ENCODE results near the gene EXOC6B. TPM values are rescaled to one million over a fixed set of nuclear protein-coding genes. Genes with fewer than 3 reads are reported as not detected.

Gene EXOC6B
- total RNA-seq, 1 donor from 2014 or later = 24.5 TPM

GRCh38 chr2:72415781-72416475 lies 409.9 kb downstream of the EXOC6B start:
- H3K4me1 ChIP-seq (ENCODE audit: control insufficient read depth in 3 of 3, insufficient read depth in 3 of 3, low read length in 3 of 3) = no peaks in the 10 kb centered on the region
- H3K9me3 ChIP-seq (ENCODE audit: control insufficient read depth in 3 of 3, low read length in 3 of 3) = no peaks in the 10 kb centered on the region
- H3K36me3 ChIP-seq (ENCODE audit: control insufficient read depth in 3 of 3, insufficient read depth in 3 of 3, low read length in 3 of 3) = no peaks in the 10 kb centered on the region
- no peak overlapping the region for H3K27ac ChIP-seq (ENCODE audit: low read depth, low read length)
- no peaks in the 10 kb centered on the region for H3K27me3 ChIP-seq (ENCODE audit: control insufficient read depth in 3 of 3, insufficient read depth in 3 of 3, low read length in 3 of 3)
- no peak overlapping the region for H3K9ac ChIP-seq (ENCODE audit: low read depth in 1 of 3, low read length in 3 of 3)
- no peak overlapping the region for H3K4me3 ChIP-seq (ENCODE audit: low read length in 3 of 3)

- Histone ChIP-seq H3K27ac (ENCODE audit: low read depth, low read length) (no peak overlapping the region), H3K9ac (ENCODE audit: low read depth in 1 of 3, low read length in 3 of 3) (no peak overlapping the region), H3K4me1 (ENCODE audit: control insufficient read depth in 3 of 3, insufficient read depth in 3 of 3, low read length in 3 of 3) (no peaks in the 10 kb centered on the region), H3K4me3 (ENCODE audit: low read length in 3 of 3) (no peak overlapping the region), H3K9me3 (ENCODE audit: control insufficient read depth in 3 of 3, low read length in 3 of 3) (no peaks in the 10 kb centered on the region), H3K36me3 (ENCODE audit: control insufficient read depth in 3 of 3, insufficient read depth in 3 of 3, low read length in 3 of 3) (no peaks in the 10 kb centered on the region), H3K27me3 (ENCODE audit: control insufficient read depth in 3 of 3, insufficient read depth in 3 of 3, low read length in 3 of 3) (no peaks in the 10 kb centered on the region)
Measured at GRCh38 chr2:72415241-72415661, 410.6 kb downstream of the EXOC6B start.

- Histone ChIP-seq H3K27me3 (ENCODE audit: control insufficient read depth in 3 of 3, insufficient read depth in 3 of 3, low read length in 3 of 3) (no peaks in the 10 kb centered on the region), H3K4me3 (ENCODE audit: low read length in 3 of 3) (no peak overlapping the region), H3K27ac (ENCODE audit: low read depth, low read length) (no peak overlapping the region), H3K36me3 (ENCODE audit: control insufficient read depth in 3 of 3, insufficient read depth in 3 of 3, low read length in 3 of 3) (no peaks in the 10 kb centered on the region), H3K9me3 (ENCODE audit: control insufficient read depth in 3 of 3, low read length in 3 of 3) (no peaks in the 10 kb centered on the region), H3K4me1 (ENCODE audit: control insufficient read depth in 3 of 3, insufficient read depth in 3 of 3, low read length in 3 of 3) (no peaks in the 10 kb centered on the region), H3K9ac (ENCODE audit: low read depth in 1 of 3, low read length in 3 of 3) (no peak overlapping the region)
Measured at GRCh38 chr2:72414137-72414760, 411.6 kb downstream of the EXOC6B start.

GRCh38 chr2:72413716-72414115 lies 412.1 kb downstream of the EXOC6B start:
- Histone ChIP-seq H3K9me3 (ENCODE audit: control insufficient read depth in 3 of 3, low read length in 3 of 3) (no peaks in the 10 kb centered on the region), H3K4me3 (ENCODE audit: low read length in 3 of 3) (no peak overlapping the region), H3K27ac (ENCODE audit: low read depth, low read length) (no peak overlapping the region), H3K36me3 (ENCODE audit: control insufficient read depth in 3 of 3, insufficient read depth in 3 of 3, low read length in 3 of 3) (no peaks in the 10 kb centered on the region), H3K27me3 (ENCODE audit: control insufficient read depth in 3 of 3, insufficient read depth in 3 of 3, low read length in 3 of 3) (no peaks in the 10 kb centered on the region), H3K9ac (ENCODE audit: low read depth in 1 of 3, low read length in 3 of 3) (no peak overlapping the region), H3K4me1 (ENCODE audit: control insufficient read depth in 3 of 3, insufficient read depth in 3 of 3, low read length in 3 of 3) (no peaks in the 10 kb centered on the region)

DNA sequence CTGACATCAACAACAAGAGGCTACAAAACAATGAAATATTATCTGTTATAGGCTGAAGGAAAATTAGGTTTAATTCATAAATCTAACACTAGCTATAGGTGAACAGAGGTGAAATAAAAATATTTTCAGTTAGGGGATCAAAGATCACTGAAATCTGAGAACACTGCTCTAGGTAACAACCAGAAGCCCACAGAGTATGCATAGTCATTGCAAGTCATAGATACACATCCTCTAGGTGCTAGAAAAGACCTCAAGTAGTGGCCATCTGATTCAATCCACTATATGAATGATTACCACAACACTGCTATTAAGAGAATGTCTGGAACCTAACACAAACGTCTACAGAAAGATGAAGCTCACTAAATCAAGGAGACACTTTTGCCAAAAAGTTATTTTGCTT lies 413.6 kb downstream of the EXOC6B start:
- Histone ChIP-seq H3K4me3 (ENCODE audit: low read length in 3 of 3) (no peak overlapping the region), H3K27ac (ENCODE audit: low read depth, low read length) (no peak overlapping the region), H3K4me1 (ENCODE audit: control insufficient read depth in 3 of 3, insufficient read depth in 3 of 3, low read length in 3 of 3) (no peaks in the 10 kb centered on the region), H3K9me3 (ENCODE audit: control insufficient read depth in 3 of 3, low read length in 3 of 3) (no peaks in the 10 kb centered on the region), H3K36me3 (ENCODE audit: control insufficient read depth in 3 of 3, insufficient read depth in 3 of 3, low read length in 3 of 3) (no peaks in the 10 kb centered on the region), H3K9ac (ENCODE audit: low read depth in 1 of 3, low read length in 3 of 3) (no peak overlapping the region), H3K27me3 (ENCODE audit: control insufficient read depth in 3 of 3, insufficient read depth in 3 of 3, low read length in 3 of 3) (no peaks in the 10 kb centered on the region)

- no peaks in the 10 kb centered on the region for H3K4me1 ChIP-seq (ENCODE audit: control insufficient read depth in 3 of 3, insufficient read depth in 3 of 3, low read length in 3 of 3)
- H3K27ac ChIP-seq (ENCODE audit: low read depth, low read length) = no peak overlapping the region
- no peaks in the 10 kb centered on the region for H3K36me3 ChIP-seq (ENCODE audit: control insufficient read depth in 3 of 3, insufficient read depth in 3 of 3, low read length in 3 of 3)
- no peaks in the 10 kb centered on the region for H3K27me3 ChIP-seq (ENCODE audit: control insufficient read depth in 3 of 3, insufficient read depth in 3 of 3, low read length in 3 of 3)
- no peak overlapping the region for H3K9ac ChIP-seq (ENCODE audit: low read depth in 1 of 3, low read length in 3 of 3)
- H3K4me3 ChIP-seq (ENCODE audit: low read length in 3 of 3) = no peak overlapping the region
- H3K9me3 ChIP-seq (ENCODE audit: control insufficient read depth in 3 of 3, low read length in 3 of 3) = peaks cover 0 to 7% (median 7%) of the 10 kb centered on the region in 3 donors
Measured at GRCh38 chr2:72399879-72400278, 426.0 kb downstream of the EXOC6B start.

DNA sequence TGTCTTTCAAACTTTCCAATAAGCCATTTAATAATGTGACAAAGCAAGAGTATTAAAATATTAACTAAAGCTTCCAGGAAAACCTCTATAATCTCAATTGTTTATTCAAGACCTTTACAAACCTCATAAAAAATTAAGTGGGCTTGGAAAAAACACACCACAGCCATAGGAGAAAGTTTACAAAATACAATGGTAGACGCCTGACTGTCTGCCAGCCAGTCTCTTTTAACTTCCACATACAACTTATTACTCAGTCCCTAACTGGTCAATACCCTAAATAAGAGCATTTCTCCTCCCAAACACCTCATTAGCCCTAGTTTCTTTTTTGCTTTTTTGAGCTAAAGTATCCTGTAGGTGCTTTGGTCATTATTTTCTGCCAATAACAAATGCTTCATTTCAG lies 430.7 kb downstream of the EXOC6B start:
- no peaks in the 10 kb centered on the region for H3K27me3 ChIP-seq (ENCODE audit: control insufficient read depth in 3 of 3, insufficient read depth in 3 of 3, low read length in 3 of 3)
- H3K9me3 ChIP-seq (ENCODE audit: control insufficient read depth in 3 of 3, low read length in 3 of 3) = peaks cover 0 to 6% (median 5%) of the 10 kb centered on the region in 3 donors
- no peak overlapping the region for H3K9ac ChIP-seq (ENCODE audit: low read depth in 1 of 3, low read length in 3 of 3)

DNA sequence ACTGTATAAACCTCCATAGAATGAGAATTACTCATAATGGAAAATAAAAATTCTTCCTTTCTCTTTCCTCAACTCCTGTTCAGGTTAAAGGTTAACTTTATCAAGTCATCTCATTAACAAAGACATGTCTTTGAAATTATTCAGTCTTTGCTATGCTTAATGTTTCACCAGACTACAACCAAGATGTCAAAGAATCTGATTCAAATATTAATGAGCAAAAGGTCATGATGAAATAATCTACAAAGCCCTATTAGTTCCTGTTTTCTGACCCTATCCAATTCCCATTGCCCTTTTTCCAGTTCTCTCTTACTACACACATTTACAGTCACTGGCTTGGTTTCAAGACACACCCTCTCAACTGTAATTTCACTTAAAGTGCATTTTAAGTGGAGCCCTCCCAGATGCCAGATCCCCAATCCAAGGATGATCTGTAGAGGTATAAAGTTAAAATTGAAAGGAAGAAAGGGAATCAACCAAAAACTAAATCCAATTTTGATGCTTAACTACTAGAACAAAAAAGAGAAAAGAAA lies 431.2 kb downstream of the EXOC6B start:
- Histone ChIP-seq H3K4me3 (ENCODE audit: low read length in 3 of 3) (no peak overlapping the region), H3K9me3 (ENCODE audit: control insufficient read depth in 3 of 3, low read length in 3 of 3) (peaks cover 0 to 2% (median under 1%) of the 10 kb centered on the region in 3 donors), H3K9ac (ENCODE audit: low read depth in 1 of 3, low read length in 3 of 3) (no peak overlapping the region), H3K27ac (ENCODE audit: low read depth, low read length) (no peak overlapping the region), H3K4me1 (ENCODE audit: control insufficient read depth in 3 of 3, insufficient read depth in 3 of 3, low read length in 3 of 3) (no peaks in the 10 kb centered on the region), H3K36me3 (ENCODE audit: control insufficient read depth in 3 of 3, insufficient read depth in 3 of 3, low read length in 3 of 3) (no peaks in the 10 kb centered on the region), H3K27me3 (ENCODE audit: control insufficient read depth in 3 of 3, insufficient read depth in 3 of 3, low read length in 3 of 3) (no peaks in the 10 kb centered on the region)

More for the DNA sequence above, 430.7 kb downstream of the EXOC6B start:
- Histone ChIP-seq H3K36me3 (ENCODE audit: control insufficient read depth in 3 of 3, insufficient read depth in 3 of 3, low read length in 3 of 3) (no peaks in the 10 kb centered on the region), H3K27ac (ENCODE audit: low read depth, low read length) (no peak overlapping the region), H3K4me3 (ENCODE audit: low read length in 3 of 3) (no peak overlapping the region), H3K4me1 (ENCODE audit: control insufficient read depth in 3 of 3, insufficient read depth in 3 of 3, low read length in 3 of 3) (no peaks in the 10 kb centered on the region)

- H3K9ac ChIP-seq (ENCODE audit: low read depth in 1 of 3, low read length in 3 of 3) = no peak overlapping the region
- no peaks in the 10 kb centered on the region for H3K36me3 ChIP-seq (ENCODE audit: control insufficient read depth in 3 of 3, insufficient read depth in 3 of 3, low read length in 3 of 3)
- no peak overlapping the region for H3K27ac ChIP-seq (ENCODE audit: low read depth, low read length)
- no peak overlapping the region for H3K4me3 ChIP-seq (ENCODE audit: low read length in 3 of 3)
- peaks cover 0 to 1% (median 0%) of the 10 kb centered on the region in 3 donors for H3K9me3 ChIP-seq (ENCODE audit: control insufficient read depth in 3 of 3, low read length in 3 of 3)
- no peaks in the 10 kb centered on the region for H3K4me1 ChIP-seq (ENCODE audit: control insufficient read depth in 3 of 3, insufficient read depth in 3 of 3, low read length in 3 of 3)
- no peaks in the 10 kb centered on the region for H3K27me3 ChIP-seq (ENCODE audit: control insufficient read depth in 3 of 3, insufficient read depth in 3 of 3, low read length in 3 of 3)
Measured at GRCh38 chr2:72389447-72389846, 436.4 kb downstream of the EXOC6B start.

- Histone ChIP-seq H3K36me3 (ENCODE audit: control insufficient read depth in 3 of 3, insufficient read depth in 3 of 3, low read length in 3 of 3) (no peaks in the 10 kb centered on the region), H3K27ac (ENCODE audit: low read depth, low read length) (no peak overlapping the region), H3K4me1 (ENCODE audit: control insufficient read depth in 3 of 3, insufficient read depth in 3 of 3, low read length in 3 of 3) (no peaks in the 10 kb centered on the region), H3K9me3 (ENCODE audit: control insufficient read depth in 3 of 3, low read length in 3 of 3) (peaks cover 0 to 1% (median 0%) of the 10 kb centered on the region in 3 donors), H3K9ac (ENCODE audit: low read depth in 1 of 3, low read length in 3 of 3) (no peak overlapping the region), H3K4me3 (ENCODE audit: low read length in 3 of 3) (no peak overlapping the region), H3K27me3 (ENCODE audit: control insufficient read depth in 3 of 3, insufficient read depth in 3 of 3, low read length in 3 of 3) (no peaks in the 10 kb centered on the region)
Measured at GRCh38 chr2:72388263-72388662, 437.6 kb downstream of the EXOC6B start.

Measured in skeletal muscle tissue (tissue), 4 donors.